Prostate gland (tissue), 2 donors: Measurements from ENCODE around the gene TPST1. TPM values are rescaled to one million over a fixed set of nuclear protein-coding genes. Genes with fewer than 3 reads are reported as not detected.

Experiments
- DNase-seq: peaks from one replicate; pipeline ENCODE4 v3.0.0-alpha.2; 2019; ENCODE audit warnings: low spot score
- H3K27ac ChIP-seq, 2 donors: fragments of 200-600 bp; sonication (generic); 2 replicates each; pipeline ENCODE4 v1.5.1; 2017 to 2019
- H3K27me3 ChIP-seq: fragments of 200-600 bp; sonication (generic); replicated peaks from 2 replicates; pipeline ENCODE4 v1.5.1; 2019; ENCODE audit not compliant: insufficient read depth
- H3K36me3 ChIP-seq, 2 donors: fragments of 200-600 bp; sonication (generic); 1 replicate in 1 of 2; 2 replicates in 1 of 2; pipeline versions ENCODE4 v1.5.1 to v1.8.1; 2017 to 2019
- H3K4me1 ChIP-seq: fragments of 200-600 bp; sonication (generic); replicated peaks from 2 replicates; pipeline ENCODE4 v1.5.1; 2019
- H3K4me3 ChIP-seq, 2 donors: fragments of 200-600 bp; sonication (generic); 2 replicates each; pipeline ENCODE4 v1.5.1; 2017 to 2019
- H3K9me3 ChIP-seq: fragments of 200-600 bp; sonication (generic); 2 replicates; pipeline ENCODE4 v1.5.1; 2017
- CTCF ChIP-seq, 4 experiments: fragments of 200-600 bp in 2 of 4; fragments of 450-650 bp in 2 of 4; sonication (generic) in 2 of 4; IDR thresholded peaks; 1 replicate in 3 of 4; 2 replicates in 1 of 4; pipeline ENCODE4 v1.5.1; 2016 to 2019; ENCODE audit warnings: antibody characterized with exemption in 4 of 4, mild to moderate bottlenecking in 2 of 4, moderate library complexity in 2 of 4
- POLR2A ChIP-seq: fragments of 450-650 bp; IDR thresholded peaks from one replicate; pipeline ENCODE4 v1.6.1; 2016; ENCODE audit warnings: antibody characterized with exemption, mild to moderate bottlenecking
- POLR2AphosphoS5 ChIP-seq: sonication (generic); formaldehyde crosslinking; IDR thresholded peaks from one replicate; pipeline ENCODE4 v1.6.1; 2017; ENCODE audit warnings: antibody characterized with exemption
- WGBS: methylation state at CpG from one replicate; pipeline ENCODE4 v1.1.5; 2018; 5-methylcytosine and 5-hydroxymethylcytosine counted together
- intact Hi-C: fragments of 100-400 bp; cut with DNase I; formaldehyde crosslinking; loops from one replicate; pipeline ENCODE4 v1.14.2; 2022
- total RNA-seq, 2 donors: library from RNA; depleted of rRNA; stranded (reverse); fragments of >200 nt; gene quantifications; one replicate each; pipeline ENCODE4 v1.1.0, GENCODE V29; 2016

TPST1 gene
- total RNA-seq, 2 donors from 2014 or later: 9.9 to 21.4 TPM

GRCh38 chr7:66188645-66189044 lies 16.5 kb upstream of the TPST1 start:
- Histone ChIP-seq H3K4me3 (no peak overlapping the region), H3K27me3 (no peaks in the 10 kb centered on the region), H3K9me3 (no peaks in the 10 kb centered on the region), H3K4me1 (no peaks in the 10 kb centered on the region), H3K36me3 (no peaks in the 10 kb centered on the region), H3K27ac (no peak overlapping the region)
- intact Hi-C loops: no loop called here
- DNase-seq: no peak
- TF ChIP-seq POLR2A: no peak
- TF ChIP-seq POLR2AphosphoS5: no peak
- TF ChIP-seq CTCF (IDR thresholded peaks at IDR 0.05): no peak
- 95% methylated on average over 2 of the region's 2 CpGs for WGBS

GRCh38 chr7:66189695-66190503 lies 15.2 kb upstream of the TPST1 start:
- no peaks in the 10 kb centered on the region for H3K4me1 ChIP-seq
- intact Hi-C loops: no loop called here
- no peak overlapping the region for H3K4me3 ChIP-seq
- no peak for DNase-seq
- 79% methylated on average over 7 of the region's 7 CpGs for WGBS
- TF ChIP-seq POLR2AphosphoS5: no peak
- no peak for TF ChIP-seq CTCF (IDR thresholded peaks at IDR 0.05)
- no peak for TF ChIP-seq POLR2A
- no peaks in the 10 kb centered on the region for H3K36me3 ChIP-seq
- H3K27ac ChIP-seq: no peak overlapping the region
- no peaks in the 10 kb centered on the region for H3K27me3 ChIP-seq
- H3K9me3 ChIP-seq: no peaks in the 10 kb centered on the region

- Histone ChIP-seq H3K4me1 (no peaks in the 10 kb centered on the region), H3K27ac (no peak overlapping the region), H3K9me3 (no peaks in the 10 kb centered on the region), H3K27me3 (no peaks in the 10 kb centered on the region), H3K4me3 (no peak overlapping the region), H3K36me3 (no peaks in the 10 kb centered on the region)
- 66% methylated on average over 5 of the region's 5 CpGs for WGBS
- intact Hi-C loops: no loop called here
- TF ChIP-seq CTCF (IDR thresholded peaks at IDR 0.05) (no peak), POLR2AphosphoS5 (no peak), POLR2A (no peak)
- no peak for DNase-seq
Measured at GRCh38 chr7:66190504-66190857, 14.7 kb upstream of the TPST1 start.

- Histone ChIP-seq H3K9me3 (no peaks in the 10 kb centered on the region), H3K4me3 (no peak overlapping the region), H3K4me1 (no peaks in the 10 kb centered on the region), H3K27me3 (no peaks in the 10 kb centered on the region), H3K27ac (no peak overlapping the region), H3K36me3 (no peaks in the 10 kb centered on the region)
- DNase-seq: no peak
- intact Hi-C loops: no loop called here
- no peak for TF ChIP-seq CTCF (IDR thresholded peaks at IDR 0.05)
- WGBS: 70% methylated on average over 6 of the region's 6 CpGs
Measured at GRCh38 chr7:66193146-66193725, 11.9 kb upstream of the TPST1 start.

- H3K36me3 ChIP-seq: no peaks in the 10 kb centered on the region
- no peaks in the 10 kb centered on the region for H3K9me3 ChIP-seq
- no peak overlapping the region for H3K27ac ChIP-seq
- no peak for TF ChIP-seq CTCF (IDR thresholded peaks at IDR 0.05)
- TF ChIP-seq POLR2A: no peak
- TF ChIP-seq POLR2AphosphoS5: no peak
- no peak for DNase-seq
- no peaks in the 10 kb centered on the region for H3K4me1 ChIP-seq
- no peaks in the 10 kb centered on the region for H3K27me3 ChIP-seq
- intact Hi-C loops: no loop called here
- WGBS: 35% methylated on average over 2 of the region's 2 CpGs
- H3K4me3 ChIP-seq: no peak overlapping the region
Measured at GRCh38 chr7:66198469-66198868, 6.7 kb upstream of the TPST1 start.
